CD4-positive, alpha-beta T cell (primary cell): Measurements from ENCODE around the gene PIK3R2. TPM values are rescaled to one million over a fixed set of nuclear protein-coding genes. Genes with fewer than 3 reads are reported as not detected.

ENCODE experiments used
- ATAC-seq: fragments of 200-7000 bp; cut with Tn5 transposase; one replicate; pipeline ENCODE4 v1.10.0; 2022; ENCODE audit warnings: mild to moderate bottlenecking; ENCODE audit not compliant: poor library complexity
- CTCF ChIA-PET: fragments of 350-600 bp; sonication (Branson Sonifier 250); formaldehyde crosslinking; loops from one replicate; lab custom pipeline; 2021; ENCODE audit warnings: antibody characterized with exemption, inconsistent platforms; lab: Charles Lee
- POLR2A ChIA-PET: fragments of 350-600 bp; sonication (Branson Sonifier 250); formaldehyde crosslinking; loops from one replicate; lab custom pipeline; 2021; ENCODE audit warnings: antibody characterized with exemption, inconsistent platforms; lab: Charles Lee
- DNase-seq, 14 experiments: peaks; one replicate each; pipeline ENCODE4 v3.0.0-alpha.2; 2013 to 2020; ENCODE audit warnings: mixed read lengths in 2 of 14
- H3K27ac ChIP-seq, 2 donors: one replicate each; pipeline versions ENCODE4 v1.5.1 to v1.7.0; 2013; ENCODE audit warnings: low read length in 2 of 2, low read depth in 1 of 2, mild to moderate bottlenecking in 1 of 2
- H3K27me3 ChIP-seq, 2 experiments: 1 replicate in 1 of 2; 2 replicates in 1 of 2; pipeline versions ENCODE4 v1.6.1 to v1.7.0; 2013; ENCODE audit warnings: low read length in 2 of 2, control low read depth in 1 of 2, mild to moderate bottlenecking in 1 of 2, moderate library complexity in 1 of 2; ENCODE audit not compliant: insufficient read depth in 2 of 2, control insufficient read depth in 1 of 2
- H3K36me3 ChIP-seq: one replicate; pipeline ENCODE4 v1.6.1; 2013; ENCODE audit warnings: low read length, control low read depth; ENCODE audit not compliant: insufficient read depth
- H3K4me1 ChIP-seq: one replicate; pipeline ENCODE4 v1.6.1; 2013; ENCODE audit warnings: low read length, control low read depth; ENCODE audit not compliant: insufficient read depth
- H3K4me3 ChIP-seq: one replicate; pipeline ENCODE4 v1.5.1; 2013; ENCODE audit warnings: mild to moderate bottlenecking, low read length, moderate library complexity
- H3K9me3 ChIP-seq, 2 experiments: 1 replicate in 1 of 2; 2 replicates in 1 of 2; pipeline versions ENCODE4 v1.6.1 to v1.7.0; 2013; ENCODE audit warnings: low read length in 2 of 2, mild to moderate bottlenecking in 2 of 2, control low read depth in 1 of 2, moderate library complexity in 1 of 2; ENCODE audit not compliant: control insufficient read depth in 1 of 2, insufficient read depth in 1 of 2
- H3K27ac Mint-ChIP-seq: one replicate; pipeline ENCODE4 v1.8.0; 2020; ENCODE audit warnings: mixed read lengths
- H3K27me3 Mint-ChIP-seq: one replicate; pipeline ENCODE4 v1.8.0; 2021; ENCODE audit warnings: mixed read lengths
- H3K36me3 Mint-ChIP-seq: one replicate; pipeline ENCODE4 v1.8.0; 2021; ENCODE audit warnings: low read depth, mixed read lengths
- H3K4me1 Mint-ChIP-seq: one replicate; pipeline ENCODE4 v1.8.0; 2021; ENCODE audit warnings: low read depth, mixed read lengths
- H3K4me3 Mint-ChIP-seq: one replicate; pipeline ENCODE4 v1.8.0; 2020; ENCODE audit warnings: mild to moderate bottlenecking, mixed read lengths
- H3K9me3 Mint-ChIP-seq: one replicate; pipeline ENCODE4 v1.8.0; 2020; ENCODE audit warnings: mixed read lengths
- CTCF ChIP-seq: fragments of 200-600 bp; IDR thresholded peaks from one replicate; pipeline ENCODE4 v1.8.0; 2022; ENCODE audit warnings: antibody characterized with exemption, mild to moderate bottlenecking
- intact Hi-C, 2 experiments: fragments of 100-400 bp; cut with DNase I in 1 of 2; cut with micrococcal nuclease in 1 of 2; formaldehyde crosslinking; loops; one replicate each; pipeline versions ENCODE4 v1.15.1 to v1.9.0; 2023 to 2025; cut with DNase I, micrococcal nuclease
- total RNA-seq, 174 experiments: library from RNA in 2 of 174; stranded (reverse) in 2 of 174; gene quantifications; one replicate each; pipeline ENCODE4 v1.2.3 and lab custom pipeline; 2021 to 2026

PIK3R2 gene
- total RNA-seq, 2 experiments from 2014 or later = 4.6 to 5.6 TPM

GRCh38 chr19:18109733-18110608, 43.0 kb upstream of the PIK3R2 start:
- CTCF ChIA-PET = interaction anchor here (1.3 to 2.3 kb wide), 3 partner anchors 42 to 58 kb away, joined by 5 to 8 read pairs (median 6); partner anchors contain the start of gene PIK3R2

DNA sequence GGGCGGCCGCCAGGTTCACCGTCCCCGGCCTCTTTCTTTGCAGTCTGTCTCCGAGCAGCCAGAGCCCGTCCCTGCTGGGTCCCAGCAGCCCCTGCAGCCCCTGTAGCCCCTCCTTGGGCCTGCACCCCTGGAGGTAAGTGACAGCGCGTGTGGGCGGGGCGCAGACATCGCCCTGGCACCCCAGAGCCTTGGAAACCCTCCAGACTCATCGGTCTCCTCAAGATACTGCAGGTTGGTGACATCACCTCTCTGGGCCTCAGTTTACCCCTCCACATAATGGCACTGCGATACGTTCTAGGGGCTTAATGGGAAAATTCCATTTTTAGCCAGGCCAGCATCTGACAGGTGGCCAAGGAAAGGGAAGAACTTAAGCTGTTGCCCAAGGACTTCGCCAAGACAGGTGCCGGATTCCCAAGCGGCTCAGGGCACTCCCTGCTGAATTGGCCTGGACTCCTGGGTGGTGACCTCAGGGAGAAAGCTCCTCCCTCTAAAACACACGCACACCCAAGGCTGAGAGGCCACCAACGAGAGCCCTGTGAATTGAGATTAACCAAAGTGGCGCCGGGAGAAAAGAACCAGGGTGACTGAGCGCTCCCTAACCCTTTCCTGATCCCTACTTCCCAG, 42.2 kb upstream of the PIK3R2 start:
- H3K27me3 Mint-ChIP-seq = no peaks in the 10 kb centered on the region
- Histone ChIP-seq H3K4me3 (peak overlapping the region; percentile 65), H3K36me3 (peaks cover 6% of the 10 kb centered on the region), H3K27ac (no peak overlapping the region), H3K9me3 (no peaks in the 10 kb centered on the region), H3K4me1 (peaks cover 37% of the 10 kb centered on the region), H3K27me3 (no peaks in the 10 kb centered on the region)
- DNase-seq = peak in 1 of 14 experiments; percentile 17
- no peak overlapping the region for H3K27ac Mint-ChIP-seq
- no peak for ATAC-seq
- no peak for TF ChIP-seq CTCF
- H3K4me1 Mint-ChIP-seq = peaks cover 26% of the 10 kb centered on the region
- peak overlapping the region; percentile 56 for H3K4me3 Mint-ChIP-seq
- intact Hi-C loops = loop anchor here in 1 of 2 experiments (10.0 kb wide), 1 partner anchor 214 kb away; the partner anchor contains the start of gene LSM4
- ChIA-PET POLR2A (interaction anchor here (1.3 to 8.8 kb wide), 8 partner anchors 8 to 170 kb away, joined by 3 to 99 read pairs (median 10); partner anchors contain the start of genes IL12RB1, JUND, MAST3 and PIK3R2), CTCF (interaction anchor here (1.3 to 2.3 kb wide), 3 partner anchors 42 to 57 kb away, joined by 5 to 8 read pairs (median 6); partner anchors contain the start of gene PIK3R2)
- H3K36me3 Mint-ChIP-seq = peaks cover 10% of the 10 kb centered on the region
- H3K9me3 Mint-ChIP-seq = no peaks in the 10 kb centered on the region

More at GRCh38 chr19:18109733-18110608, 43.0 kb upstream of the PIK3R2 start:
- Mint-ChIP-seq H3K27ac (peak overlapping the region; percentile 73), H3K4me3 (peak overlapping the region; percentile 86), H3K9me3 (no peaks in the 10 kb centered on the region), H3K4me1 (peaks cover 26% of the 10 kb centered on the region), H3K27me3 (no peaks in the 10 kb centered on the region), H3K36me3 (peaks cover 10% of the 10 kb centered on the region)
- ATAC-seq = peak; percentile 77
- no peaks in the 10 kb centered on the region for H3K27me3 ChIP-seq
- POLR2A ChIA-PET = interaction anchor here (1.0 to 8.8 kb wide), 8 partner anchors 9 to 170 kb away, joined by 3 to 99 read pairs (median 10); partner anchors contain the start of genes IL12RB1, JUND, MAST3 and PIK3R2
- TF ChIP-seq CTCF = no peak
- H3K36me3 ChIP-seq = peaks cover 3% of the 10 kb centered on the region
- peak overlapping the region in 1 of 2 donors; percentile 29 for H3K27ac ChIP-seq
- H3K4me1 ChIP-seq = peaks cover 36% of the 10 kb centered on the region
- intact Hi-C loops = loop anchor here in 1 of 2 experiments (10.0 kb wide), 1 partner anchor 215 kb away; the partner anchor contains the start of gene LSM4
- DNase-seq = peak in 10 of 14 experiments; percentile 21 to 69 (median 52)
- peak overlapping the region; percentile 65 for H3K4me3 ChIP-seq
- no peaks in the 10 kb centered on the region for H3K9me3 ChIP-seq

DNA sequence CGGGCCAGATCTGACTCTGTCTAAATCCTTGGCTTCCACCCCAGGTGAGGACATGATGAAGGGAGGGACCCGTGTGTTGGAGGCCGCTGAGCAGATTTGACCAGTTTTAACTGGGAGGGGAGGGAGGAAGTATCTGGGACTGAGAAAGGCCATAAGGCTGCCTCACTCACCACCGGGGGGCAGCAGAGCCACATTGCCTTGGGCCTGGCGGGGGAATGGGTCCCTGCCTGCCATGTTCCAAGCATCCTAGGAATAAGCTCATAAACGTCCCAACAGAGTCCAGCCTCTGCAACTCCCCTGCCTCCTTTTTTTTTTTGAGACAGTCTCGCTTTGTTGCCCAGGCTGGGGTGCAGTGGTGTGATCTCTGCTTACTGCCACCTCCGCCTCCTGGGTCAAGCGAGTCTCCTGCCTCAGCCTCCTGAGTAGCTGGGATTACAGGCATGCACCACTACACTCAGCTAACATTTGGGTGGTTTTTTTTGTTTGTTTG, 39.9 kb upstream of the PIK3R2 start:
- Histone ChIP-seq H3K27ac (no peak overlapping the region), H3K4me3 (no peak overlapping the region), H3K36me3 (peaks cover 6% of the 10 kb centered on the region), H3K27me3 (no peaks in the 10 kb centered on the region), H3K4me1 (peaks cover 42% of the 10 kb centered on the region), H3K9me3 (no peaks in the 10 kb centered on the region)
- ChIA-PET POLR2A (interaction anchor here (1.0 kb wide), 1 partner anchor 39 kb away, joined by 4 read pairs; no protein-coding TSS in a partner anchor), CTCF (interaction anchor here (0.6 to 1.4 kb wide), 11 partner anchors 9 to 80 kb away, joined by 3 to 7 read pairs (median 3); partner anchors contain the start of genes IL12RB1, MAST3 and MPV17L2)
- no peaks in the 10 kb centered on the region for H3K9me3 Mint-ChIP-seq
- ATAC-seq (peak; percentile 23), DNase-seq (peak; percentile 45 to 88 (median 76))
- TF ChIP-seq CTCF = peak; percentile 82
- no peaks in the 10 kb centered on the region for H3K27me3 Mint-ChIP-seq
- peak overlapping the region; percentile 40 for H3K4me3 Mint-ChIP-seq
- H3K4me1 Mint-ChIP-seq = peaks cover 35% of the 10 kb centered on the region
- intact Hi-C loops = loop anchor here in 1 of 2 experiments (1.0 to 10.0 kb wide), 4 partner anchors 48 to 212 kb away; partner anchors contain the start of gene LSM4
- peaks cover 14% of the 10 kb centered on the region for H3K36me3 Mint-ChIP-seq
- H3K27ac Mint-ChIP-seq = no peak overlapping the region
